ENCODE measurements around the gene STIM2.

DNA sequence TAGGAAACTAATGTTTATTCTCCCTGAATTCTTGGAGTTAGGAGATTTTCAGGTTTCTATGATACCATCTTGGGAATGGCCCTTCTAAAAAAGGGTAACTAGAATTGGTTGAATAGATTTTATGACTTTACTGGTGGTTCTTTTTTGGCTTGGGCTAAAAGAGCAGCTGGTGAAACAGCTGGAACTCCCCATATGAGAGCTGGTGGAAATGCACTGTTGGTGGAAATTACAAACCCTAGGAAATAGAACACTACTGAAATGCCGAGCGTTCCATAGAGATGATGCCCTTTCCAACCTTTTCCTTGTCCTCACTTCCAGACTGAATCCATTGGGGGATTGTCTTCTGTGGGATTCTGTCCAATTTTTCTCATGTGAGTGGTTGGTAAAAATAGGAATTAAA lies 139.5 kb downstream of the STIM2 start:
- TF ChIP-seq TCF12 (IDR thresholded peaks at IDR 0.05; ENCODE audit: low read depth) (no peak), REST (IDR thresholded peaks at IDR 0.05; ENCODE audit: low read depth) (no peak), CREB1 (IDR thresholded peaks at IDR 0.05; ENCODE audit: low read depth) (no peak), RAD21 (IDR thresholded peaks at IDR 0.05; ENCODE audit: low read depth) (no peak), FOXM1 (IDR thresholded peaks at IDR 0.05; ENCODE audit: borderline replicate concordance, low read depth) (no peak), TAF1 (IDR thresholded peaks at IDR 0.05; ENCODE audit: low read depth) (no peak), USF1 (IDR thresholded peaks at IDR 0.05) (no peak), YY1 (IDR thresholded peaks at IDR 0.05; ENCODE audit: low read depth) (no peak), EP300 (IDR thresholded peaks at IDR 0.05; ENCODE audit: borderline replicate concordance) (no peak), NFIC (IDR thresholded peaks at IDR 0.05) (no peak), TEAD4 (IDR thresholded peaks at IDR 0.05) (no peak), ZBTB7A (IDR thresholded peaks at IDR 0.05; ENCODE audit: low read depth) (no peak)
- TF ChIP-seq, protein P1, sequence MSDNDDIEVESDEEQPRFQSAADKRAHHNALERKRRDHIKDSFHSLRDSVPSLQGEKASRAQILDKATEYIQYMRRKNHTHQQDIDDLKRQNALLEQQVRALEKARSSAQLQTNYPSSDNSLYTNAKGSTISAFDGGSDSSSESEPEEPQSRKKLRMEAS (IDR thresholded peaks at IDR 0.05) = no peak
